Measurements from ENCODE around the gene PNKP.

GRCh38 chr19:49855277-49855675 is 12.1 kb downstream of the PNKP start:
- TF ChIP-seq CREB1 (CRISPR knock-in tag; IDR thresholded peaks at IDR 0.05) (no peak), CTCF (IDR thresholded peaks at IDR 0.05) (no peak), JUN (CRISPR knock-in tag; IDR thresholded peaks at IDR 0.05) (no peak), ZSCAN18 (CRISPR knock-in tag; IDR thresholded peaks at IDR 0.05) (no peak), ATF6 (CRISPR knock-in tag; IDR thresholded peaks at IDR 0.05) (no peak), ELF4 (CRISPR knock-in tag; IDR thresholded peaks at IDR 0.05; ENCODE audit: low read depth) (no peak), E2F1 (CRISPR knock-in tag; IDR thresholded peaks at IDR 0.05) (no peak), SP1 (CRISPR knock-in tag; conservative IDR thresholded peaks at IDR 0.05) (no peak)
